Measurements from ENCODE around the gene UBE3C. TPM values are rescaled to one million over a fixed set of nuclear protein-coding genes. Genes with fewer than 3 reads are reported as not detected.

UBE3C gene
- total and polyA plus RNA-seq, 9 of the 15 experiments (the other 6 are each of a cell fraction or from before 2014, with no cell fraction given), result 9.6 to 91.7 (median 75.4) TPM

GRCh38 chr7:157125376-157126223, 13.1 kb upstream of the UBE3C start:
- DNase-seq (ENCODE audit: extremely low read depth in 1 of 4, low spot score in 3 of 4) (peak in 1 of 4 experiments; percentile 17), ATAC-seq (peak; percentile 36)
- POLR2A ChIA-PET, result interaction anchor here (0.5 to 1.4 kb wide), 5 partner anchors 9 to 1503 kb away, joined by 3 read pairs; no protein-coding TSS in a partner anchor

More at GRCh38 chr7:157125376-157126223, 13.1 kb upstream of the UBE3C start:
- Histone ChIP-seq H3K27ac (ENCODE audit: extremely low read depth, low read depth, low read length) (no peak overlapping the region), H3K36me3 (ENCODE audit: control insufficient read depth, insufficient read depth, low read length) (no peaks in the 10 kb centered on the region), H3K79me2 (ENCODE audit: control insufficient read depth, insufficient read depth, low read length) (no peaks in the 10 kb centered on the region), H3K4me3 (no peak overlapping the region), H4K20me1 (replicated peaks; ENCODE audit: control insufficient read depth, insufficient read depth, low read length) (no peaks in the 10 kb centered on the region), H3K4me2 (ENCODE audit: insufficient read depth, low read length) (peak overlapping the region; percentile 7), H3K27me3 (ENCODE audit: control insufficient read depth in 2 of 2, insufficient read depth in 2 of 2, low read length in 2 of 2) (peaks cover 9 to 26% of the 10 kb centered on the region in 2 experiments; a peak in 3 of 5 replicates), H3K9me1 (ENCODE audit: control insufficient read depth, insufficient read depth, low read length) (no peaks in the 10 kb centered on the region), H3K9ac (ENCODE audit: insufficient read depth in 1 of 2, low read depth in 2 of 2, low read length in 2 of 2) (peak overlapping the region in 1 of 2 experiments; percentile 53; a peak in 2 of 4 replicates), H3K9me3 (replicated peaks; ENCODE audit: control insufficient read depth, insufficient read depth, low read depth, low read length) (no peaks in the 10 kb centered on the region), H2AFZ (ENCODE audit: low read depth, low read length) (peak overlapping the region; percentile 69; the same call in 1 of the 2 replicates), H3K4me1 (replicated peaks in 1 of 2; ENCODE audit: control insufficient read depth in 2 of 2, insufficient read depth in 2 of 2, low read length in 2 of 2) (peaks cover 9 to 15% of the 10 kb centered on the region in 2 experiments; a peak in 4 of 5 replicates)
- intact Hi-C loops (cut with micrococcal nuclease) (no loop called here), in situ Hi-C loops (cut with MboI) (no loop called here)
- no peak for TF ChIP-seq ZBTB43 (CRISPR knock-in tag; IDR thresholded peaks at IDR 0.05)
- TF ChIP-seq ZKSCAN3 (CRISPR knock-in tag; IDR thresholded peaks at IDR 0.05), result no peak
- no peak for TF ChIP-seq ZBTB40 (IDR thresholded peaks at IDR 0.05)
- TF ChIP-seq ZBTB40 (CRISPR knock-in tag; IDR thresholded peaks at IDR 0.05), result no peak
- TF ChIP-seq LEF1 (IDR thresholded peaks at IDR 0.05), result no peak
- no peak for TF ChIP-seq RBM22 (IDR thresholded peaks at IDR 0.05; ENCODE audit: low read depth, low read length, poor library complexity, severe bottlenecking)
- no peak for TF ChIP-seq FOS (IDR thresholded peaks at IDR 0.05; ENCODE audit: extremely low read depth, insufficient read length)
- CTCF ChIA-PET (ENCODE audit: low intra/inter-chr PET ratio), result no interaction called here
- FAIRE-seq, result no peak
- BruUV-seq (replicated peaks), result no TSS peak
- WGBS (ENCODE audit: insufficient coverage, low coverage, missing lambda C conversion rate), result 47% methylated on average over 25 of the region's 26 CpGs

All from K562 (cell line).